ENCODE results near the gene CPED1. TPM values are rescaled to one million over a fixed set of nuclear protein-coding genes. Genes with fewer than 3 reads are reported as not detected.

Gene CPED1
- total RNA-seq, 1 experiment from 2014 or later, result 0.44 TPM

GRCh38 chr7:121003986-121004685 is 15.6 kb downstream of the CPED1 start:
- no peak overlapping the region for H3K27ac Mint-ChIP-seq
- POLR2A ChIA-PET, result no interaction called here
- no peak overlapping the region for H3K4me3 Mint-ChIP-seq
- TF ChIP-seq, protein P1, sequence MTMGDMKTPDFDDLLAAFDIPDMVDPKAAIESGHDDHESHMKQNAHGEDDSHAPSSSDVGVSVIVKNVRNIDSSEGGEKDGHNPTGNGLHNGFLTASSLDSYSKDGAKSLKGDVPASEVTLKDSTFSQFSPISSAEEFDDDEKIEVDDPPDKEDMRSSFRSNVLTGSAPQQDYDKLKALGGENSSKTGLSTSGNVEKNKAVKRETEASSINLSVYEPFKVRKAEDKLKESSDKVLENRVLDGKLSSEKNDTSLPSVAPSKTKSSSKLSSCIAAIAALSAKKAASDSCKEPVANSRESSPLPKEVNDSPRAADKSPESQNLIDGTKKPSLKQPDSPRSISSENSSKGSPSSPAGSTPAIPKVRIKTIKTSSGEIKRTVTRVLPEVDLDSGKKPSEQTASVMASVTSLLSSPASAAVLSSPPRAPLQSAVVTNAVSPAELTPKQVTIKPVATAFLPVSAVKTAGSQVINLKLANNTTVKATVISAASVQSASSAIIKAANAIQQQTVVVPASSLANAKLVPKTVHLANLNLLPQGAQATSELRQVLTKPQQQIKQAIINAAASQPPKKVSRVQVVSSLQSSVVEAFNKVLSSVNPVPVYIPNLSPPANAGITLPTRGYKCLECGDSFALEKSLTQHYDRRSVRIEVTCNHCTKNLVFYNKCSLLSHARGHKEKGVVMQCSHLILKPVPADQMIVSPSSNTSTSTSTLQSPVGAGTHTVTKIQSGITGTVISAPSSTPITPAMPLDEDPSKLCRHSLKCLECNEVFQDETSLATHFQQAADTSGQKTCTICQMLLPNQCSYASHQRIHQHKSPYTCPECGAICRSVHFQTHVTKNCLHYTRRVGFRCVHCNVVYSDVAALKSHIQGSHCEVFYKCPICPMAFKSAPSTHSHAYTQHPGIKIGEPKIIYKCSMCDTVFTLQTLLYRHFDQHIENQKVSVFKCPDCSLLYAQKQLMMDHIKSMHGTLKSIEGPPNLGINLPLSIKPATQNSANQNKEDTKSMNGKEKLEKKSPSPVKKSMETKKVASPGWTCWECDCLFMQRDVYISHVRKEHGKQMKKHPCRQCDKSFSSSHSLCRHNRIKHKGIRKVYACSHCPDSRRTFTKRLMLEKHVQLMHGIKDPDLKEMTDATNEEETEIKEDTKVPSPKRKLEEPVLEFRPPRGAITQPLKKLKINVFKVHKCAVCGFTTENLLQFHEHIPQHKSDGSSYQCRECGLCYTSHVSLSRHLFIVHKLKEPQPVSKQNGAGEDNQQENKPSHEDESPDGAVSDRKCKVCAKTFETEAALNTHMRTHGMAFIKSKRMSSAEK (CRISPR knock-in tag; IDR thresholded peaks at IDR 0.05; ENCODE audit: borderline replicate concordance), result no peak
- TF ChIP-seq GRHL2 (CRISPR knock-in tag; IDR thresholded peaks at IDR 0.05; ENCODE audit: insufficient replicate concordance, severe bottlenecking) (no peak), ATF1 (CRISPR knock-in tag; IDR thresholded peaks at IDR 0.05) (no peak), TCF7 (CRISPR knock-in tag; IDR thresholded peaks at IDR 0.05; ENCODE audit: low read depth) (no peak), ELF4 (CRISPR knock-in tag; IDR thresholded peaks at IDR 0.05; ENCODE audit: low read depth) (no peak), ETV6 (CRISPR knock-in tag; IDR thresholded peaks at IDR 0.05) (no peak), ERG (CRISPR knock-in tag; IDR thresholded peaks at IDR 0.05) (no peak), STAT6 (CRISPR knock-in tag; conservative IDR thresholded peaks at IDR 0.05; ENCODE audit: low read depth) (no peak), OVOL2 (CRISPR knock-in tag; IDR thresholded peaks at IDR 0.05; ENCODE audit: borderline replicate concordance) (no peak), MYBL2 (CRISPR knock-in tag; IDR thresholded peaks at IDR 0.05) (no peak), IRF2 (CRISPR knock-in tag; IDR thresholded peaks at IDR 0.05; ENCODE audit: borderline replicate concordance, low read depth) (no peak), ZNF423 (CRISPR knock-in tag; IDR thresholded peaks at IDR 0.05) (no peak), MXD4 (CRISPR knock-in tag; IDR thresholded peaks at IDR 0.05; ENCODE audit: borderline replicate concordance) (no peak), HMGA2 (CRISPR knock-in tag; IDR thresholded peaks at IDR 0.05) (no peak), ZBTB21 (CRISPR knock-in tag; IDR thresholded peaks at IDR 0.05; ENCODE audit: borderline replicate concordance) (no peak), SP1 (CRISPR knock-in tag; conservative IDR thresholded peaks at IDR 0.05) (no peak)
- TF ChIP-seq, protein P2, sequence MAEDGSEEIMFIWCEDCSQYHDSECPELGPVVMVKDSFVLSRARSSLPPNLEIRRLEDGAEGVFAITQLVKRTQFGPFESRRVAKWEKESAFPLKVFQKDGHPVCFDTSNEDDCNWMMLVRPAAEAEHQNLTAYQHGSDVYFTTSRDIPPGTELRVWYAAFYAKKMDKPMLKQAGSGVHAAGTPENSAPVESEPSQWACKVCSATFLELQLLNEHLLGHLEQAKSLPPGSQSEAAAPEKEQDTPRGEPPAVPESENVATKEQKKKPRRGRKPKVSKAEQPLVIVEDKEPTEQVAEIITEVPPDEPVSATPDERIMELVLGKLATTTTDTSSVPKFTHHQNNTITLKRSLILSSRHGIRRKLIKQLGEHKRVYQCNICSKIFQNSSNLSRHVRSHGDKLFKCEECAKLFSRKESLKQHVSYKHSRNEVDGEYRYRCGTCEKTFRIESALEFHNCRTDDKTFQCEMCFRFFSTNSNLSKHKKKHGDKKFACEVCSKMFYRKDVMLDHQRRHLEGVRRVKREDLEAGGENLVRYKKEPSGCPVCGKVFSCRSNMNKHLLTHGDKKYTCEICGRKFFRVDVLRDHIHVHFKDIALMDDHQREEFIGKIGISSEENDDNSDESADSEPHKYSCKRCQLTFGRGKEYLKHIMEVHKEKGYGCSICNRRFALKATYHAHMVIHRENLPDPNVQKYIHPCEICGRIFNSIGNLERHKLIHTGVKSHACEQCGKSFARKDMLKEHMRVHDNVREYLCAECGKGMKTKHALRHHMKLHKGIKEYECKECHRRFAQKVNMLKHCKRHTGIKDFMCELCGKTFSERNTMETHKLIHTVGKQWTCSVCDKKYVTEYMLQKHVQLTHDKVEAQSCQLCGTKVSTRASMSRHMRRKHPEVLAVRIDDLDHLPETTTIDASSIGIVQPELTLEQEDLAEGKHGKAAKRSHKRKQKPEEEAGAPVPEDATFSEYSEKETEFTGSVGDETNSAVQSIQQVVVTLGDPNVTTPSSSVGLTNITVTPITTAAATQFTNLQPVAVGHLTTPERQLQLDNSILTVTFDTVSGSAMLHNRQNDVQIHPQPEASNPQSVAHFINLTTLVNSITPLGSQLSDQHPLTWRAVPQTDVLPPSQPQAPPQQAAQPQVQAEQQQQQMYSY (CRISPR knock-in tag; IDR thresholded peaks at IDR 0.05), result no peak
- TF ChIP-seq, protein P3, sequence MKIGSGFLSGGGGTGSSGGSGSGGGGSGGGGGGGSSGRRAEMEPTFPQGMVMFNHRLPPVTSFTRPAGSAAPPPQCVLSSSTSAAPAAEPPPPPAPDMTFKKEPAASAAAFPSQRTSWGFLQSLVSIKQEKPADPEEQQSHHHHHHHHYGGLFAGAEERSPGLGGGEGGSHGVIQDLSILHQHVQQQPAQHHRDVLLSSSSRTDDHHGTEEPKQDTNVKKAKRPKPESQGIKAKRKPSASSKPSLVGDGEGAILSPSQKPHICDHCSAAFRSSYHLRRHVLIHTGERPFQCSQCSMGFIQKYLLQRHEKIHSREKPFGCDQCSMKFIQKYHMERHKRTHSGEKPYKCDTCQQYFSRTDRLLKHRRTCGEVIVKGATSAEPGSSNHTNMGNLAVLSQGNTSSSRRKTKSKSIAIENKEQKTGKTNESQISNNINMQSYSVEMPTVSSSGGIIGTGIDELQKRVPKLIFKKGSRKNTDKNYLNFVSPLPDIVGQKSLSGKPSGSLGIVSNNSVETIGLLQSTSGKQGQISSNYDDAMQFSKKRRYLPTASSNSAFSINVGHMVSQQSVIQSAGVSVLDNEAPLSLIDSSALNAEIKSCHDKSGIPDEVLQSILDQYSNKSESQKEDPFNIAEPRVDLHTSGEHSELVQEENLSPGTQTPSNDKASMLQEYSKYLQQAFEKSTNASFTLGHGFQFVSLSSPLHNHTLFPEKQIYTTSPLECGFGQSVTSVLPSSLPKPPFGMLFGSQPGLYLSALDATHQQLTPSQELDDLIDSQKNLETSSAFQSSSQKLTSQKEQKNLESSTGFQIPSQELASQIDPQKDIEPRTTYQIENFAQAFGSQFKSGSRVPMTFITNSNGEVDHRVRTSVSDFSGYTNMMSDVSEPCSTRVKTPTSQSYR (CRISPR knock-in tag; IDR thresholded peaks at IDR 0.05), result no peak
- H3K36me3 Mint-ChIP-seq, result no peaks in the 10 kb centered on the region
- H3K4me1 Mint-ChIP-seq, result peaks cover 23% of the 10 kb centered on the region
- ATAC-seq, result no peak
- DNase-seq (ENCODE audit: low spot score), result no peak
- H3K27me3 Mint-ChIP-seq (ENCODE audit: low read depth), result no peaks in the 10 kb centered on the region
- CTCF ChIA-PET, result no interaction called here
- peaks cover 4% of the 10 kb centered on the region for H3K9me3 Mint-ChIP-seq

Data from WTC11 (cell line).